Neural progenitor cell (in vitro differentiated cells): ENCODE data around the gene CD34. TPM values are rescaled to one million over a fixed set of nuclear protein-coding genes. Genes with fewer than 3 reads are reported as not detected.
"Not testable (repeated sequence)": the region's sequence is repeated elsewhere in the genome, so short reads cannot be mapped to it uniquely, and the experiment has no call there.

ENCODE experiments used
- DNase-seq: peaks from one replicate; pipeline ENCODE4 v3.0.0-alpha.2; 2016; ENCODE audit warnings: low spot score
- H2AFZ ChIP-seq: fragments of 200-600 bp; sonication (generic); replicated peaks from 2 replicates; pipeline ENCODE4 v1.6.1; 2016; ENCODE audit warnings: antibody characterized with exemption
- H3F3A ChIP-seq: fragments of 200-600 bp; sonication (generic); 2 replicates; pipeline ENCODE4 v1.6.1; 2016; ENCODE audit warnings: antibody characterized with exemption, low read depth
- H3K27ac ChIP-seq: fragments of 200-600 bp; sonication (generic); 2 replicates; pipeline ENCODE4 v1.5.1; 2016; ENCODE audit warnings: mild to moderate bottlenecking
- H3K27me3 ChIP-seq: fragments of 200-600 bp; sonication (generic); 2 replicates; pipeline ENCODE4 v1.6.1; 2016; ENCODE audit warnings: mild to moderate bottlenecking, moderate library complexity
- H3K36me3 ChIP-seq: fragments of 200-600 bp; sonication (generic); 2 replicates; pipeline ENCODE4 v1.5.1; 2016
- H3K4me1 ChIP-seq: fragments of 200-600 bp; sonication (generic); 2 replicates; pipeline ENCODE4 v1.6.1; 2016; ENCODE audit warnings: mixed run types
- H3K4me2 ChIP-seq: fragments of 200-600 bp; sonication (generic); 2 replicates; pipeline ENCODE4 v1.6.1; 2016
- H3K4me3 ChIP-seq: fragments of 200-600 bp; sonication (generic); 2 replicates; pipeline ENCODE4 v1.5.1; 2016
- H3K79me2 ChIP-seq: fragments of 200-600 bp; sonication (generic); 2 replicates; pipeline ENCODE4 v1.6.1; 2016; ENCODE audit warnings: low read depth
- H3K9ac ChIP-seq: fragments of 200-600 bp; sonication (generic); 2 replicates; pipeline ENCODE4 v1.6.1; 2016
- H3K9me3 ChIP-seq: fragments of 200-600 bp; sonication (generic); 2 replicates; pipeline ENCODE4 v1.5.1; 2016; ENCODE audit warnings: low read depth
- H4K20me1 ChIP-seq: fragments of 200-600 bp; sonication (generic); 2 replicates; pipeline ENCODE4 v1.6.1; 2016; ENCODE audit warnings: low read depth
- H3K27ac Mint-ChIP-seq: 3 replicates; pipeline ENCODE4 v1.8.0; 2021; ENCODE audit warnings: mixed read lengths
- H3K27me3 Mint-ChIP-seq: 2 replicates; pipeline ENCODE4 v1.8.0; 2022; ENCODE audit warnings: low read depth, mild to moderate bottlenecking, inconsistent platforms, moderate library complexity, mixed read lengths; ENCODE audit not compliant: insufficient read depth
- H3K36me3 Mint-ChIP-seq: 3 replicates; pipeline ENCODE4 v1.8.0; 2021; ENCODE audit warnings: mixed read lengths
- H3K4me1 Mint-ChIP-seq: 3 replicates; pipeline ENCODE4 v1.8.0; 2021; ENCODE audit warnings: mixed read lengths
- H3K4me3 Mint-ChIP-seq: 3 replicates; pipeline ENCODE4 v1.8.0; 2021; ENCODE audit warnings: mild to moderate bottlenecking, moderate library complexity, mixed read lengths
- H3K9me3 Mint-ChIP-seq: 3 replicates; pipeline ENCODE4 v1.8.0; 2020; ENCODE audit warnings: mixed read lengths
- EZH2 ChIP-seq: fragments of 200-600 bp; sonication (generic); IDR thresholded peaks from 2 replicates; pipeline ENCODE4 v1.6.1; 2017; ENCODE audit warnings: antibody characterized with exemption, mild to moderate bottlenecking, moderate library complexity
- EZH2phosphoT487 ChIP-seq: fragments of 200-600 bp; sonication (generic); IDR thresholded peaks from 2 replicates; pipeline ENCODE4 v1.6.1; 2017; ENCODE audit warnings: antibody characterized with exemption
- total RNA-seq: library from RNA; depleted of rRNA; stranded (reverse); fragments of >200 nt; gene quantifications from 2 replicates; pipeline ENCODE4 v1.2.3, GENCODE V29; 2015; ENCODE audit warnings: low replicate concordance
- TF ChIP-seq, protein P1 (sequence below): fragments of 200-600 bp; sonication (generic); IDR thresholded peaks from 2 replicates; pipeline ENCODE4 v1.5.1; 2017; ENCODE audit warnings: antibody characterized with exemption, mild to moderate bottlenecking

Gene CD34
- total RNA-seq, 1 donor from 2014 or later = 0.43 TPM

GRCh38 chr1:207946756-207947155 is 35.8 kb upstream of the CD34 start:
- H3K27ac ChIP-seq = no peak overlapping the region
- no peaks in the 10 kb centered on the region for H3K36me3 ChIP-seq
- Mint-ChIP-seq H3K4me3 (no peak overlapping the region), H3K27me3 (no peaks in the 10 kb centered on the region), H3K36me3 (no peaks in the 10 kb centered on the region), H3K27ac (no peak overlapping the region), H3K9me3 (no peaks in the 10 kb centered on the region), H3K4me1 (no peaks in the 10 kb centered on the region)
- no peak for DNase-seq
- H3K27me3 ChIP-seq = peaks cover 15% of the 10 kb centered on the region
- H3K4me1 ChIP-seq = no peaks in the 10 kb centered on the region
- H4K20me1 ChIP-seq = no peaks in the 10 kb centered on the region
- H3K4me2 ChIP-seq = no peak overlapping the region
- H3K79me2 ChIP-seq = no peaks in the 10 kb centered on the region
- no peak overlapping the region for H2AFZ ChIP-seq
- no peaks in the 10 kb centered on the region for H3K9me3 ChIP-seq
- no peaks in the 10 kb centered on the region for H3F3A ChIP-seq
- no peak overlapping the region for H3K9ac ChIP-seq
- no peak for TF ChIP-seq EZH2phosphoT487
- TF ChIP-seq EZH2 = no peak
- TF ChIP-seq, protein P1, sequence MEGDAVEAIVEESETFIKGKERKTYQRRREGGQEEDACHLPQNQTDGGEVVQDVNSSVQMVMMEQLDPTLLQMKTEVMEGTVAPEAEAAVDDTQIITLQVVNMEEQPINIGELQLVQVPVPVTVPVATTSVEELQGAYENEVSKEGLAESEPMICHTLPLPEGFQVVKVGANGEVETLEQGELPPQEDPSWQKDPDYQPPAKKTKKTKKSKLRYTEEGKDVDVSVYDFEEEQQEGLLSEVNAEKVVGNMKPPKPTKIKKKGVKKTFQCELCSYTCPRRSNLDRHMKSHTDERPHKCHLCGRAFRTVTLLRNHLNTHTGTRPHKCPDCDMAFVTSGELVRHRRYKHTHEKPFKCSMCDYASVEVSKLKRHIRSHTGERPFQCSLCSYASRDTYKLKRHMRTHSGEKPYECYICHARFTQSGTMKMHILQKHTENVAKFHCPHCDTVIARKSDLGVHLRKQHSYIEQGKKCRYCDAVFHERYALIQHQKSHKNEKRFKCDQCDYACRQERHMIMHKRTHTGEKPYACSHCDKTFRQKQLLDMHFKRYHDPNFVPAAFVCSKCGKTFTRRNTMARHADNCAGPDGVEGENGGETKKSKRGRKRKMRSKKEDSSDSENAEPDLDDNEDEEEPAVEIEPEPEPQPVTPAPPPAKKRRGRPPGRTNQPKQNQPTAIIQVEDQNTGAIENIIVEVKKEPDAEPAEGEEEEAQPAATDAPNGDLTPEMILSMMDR = no peak
- H3K4me3 ChIP-seq = no peak overlapping the region

DNA sequence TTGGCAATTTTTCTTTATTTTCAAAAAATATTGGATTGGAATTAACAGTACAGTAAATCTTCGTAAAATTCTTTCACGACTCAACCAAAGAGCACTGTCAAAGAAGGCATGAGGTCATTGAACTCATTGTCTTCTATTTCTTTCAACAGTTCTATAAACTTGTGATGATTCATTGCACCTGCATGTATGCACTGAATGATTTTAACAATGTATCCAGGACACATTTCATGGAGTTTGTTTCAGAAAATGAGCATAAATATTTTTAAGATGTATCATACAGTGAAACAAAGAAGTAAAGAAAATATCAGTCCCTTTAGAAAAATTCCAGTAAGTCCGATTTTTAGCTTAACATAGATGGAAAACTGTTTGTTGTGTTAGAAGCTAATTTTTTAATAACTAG is 33.6 kb upstream of the CD34 start:
- Mint-ChIP-seq H3K4me3 (no peak overlapping the region), H3K36me3 (no peaks in the 10 kb centered on the region), H3K27ac (no peak overlapping the region), H3K27me3 (no peaks in the 10 kb centered on the region), H3K9me3 (no peaks in the 10 kb centered on the region), H3K4me1 (no peaks in the 10 kb centered on the region)
- TF ChIP-seq EZH2phosphoT487 = no peak
- TF ChIP-seq EZH2 = no peak
- Histone ChIP-seq H3K79me2 (no peaks in the 10 kb centered on the region), H3K4me1 (no peaks in the 10 kb centered on the region), H2AFZ (no peak overlapping the region), H3K36me3 (no peaks in the 10 kb centered on the region), H3K4me3 (no peak overlapping the region), H4K20me1 (no peaks in the 10 kb centered on the region), H3K9ac (no peak overlapping the region), H3F3A (no peaks in the 10 kb centered on the region), H3K27me3 (no peaks in the 10 kb centered on the region), H3K9me3 (no peaks in the 10 kb centered on the region), H3K4me2 (no peak overlapping the region), H3K27ac (no peak overlapping the region)
- DNase-seq = no peak

DNA sequence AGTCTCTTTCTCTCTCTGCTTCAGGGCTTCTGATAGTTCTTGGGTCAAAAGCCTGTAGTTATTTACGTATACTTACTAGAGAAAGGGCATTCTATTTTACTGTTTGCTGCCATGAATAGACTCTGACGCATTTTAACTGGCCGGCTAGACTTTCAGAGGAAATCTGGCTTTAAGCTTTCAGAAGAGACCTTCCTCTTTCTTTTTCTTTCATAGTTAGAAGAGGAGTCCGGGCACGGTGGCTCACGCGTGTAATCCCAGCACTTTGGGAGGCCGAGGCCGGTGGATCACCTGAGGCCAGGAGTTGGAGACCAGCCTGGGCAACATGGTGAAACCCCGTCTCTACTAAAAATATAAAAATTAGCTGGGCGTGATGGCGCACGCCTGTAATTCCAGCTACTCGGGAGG is 31.4 kb upstream of the CD34 start:
- H3K9ac ChIP-seq, H3K9me3 Mint-ChIP-seq, H3K27ac ChIP-seq, H3K27me3 Mint-ChIP-seq, H3K36me3 ChIP-seq, H3K9me3 ChIP-seq, H3K27ac Mint-ChIP-seq, H3K4me1 ChIP-seq, H3F3A ChIP-seq, H3K4me3 ChIP-seq, H3K27me3 ChIP-seq, H3K4me3 Mint-ChIP-seq, H3K79me2 ChIP-seq, H3K4me2 ChIP-seq, H4K20me1 ChIP-seq, H3K4me1 Mint-ChIP-seq, DNase-seq, H3K36me3 Mint-ChIP-seq: not testable (repeated sequence)
- peak overlapping the region; percentile 80 for H2AFZ ChIP-seq

DNA sequence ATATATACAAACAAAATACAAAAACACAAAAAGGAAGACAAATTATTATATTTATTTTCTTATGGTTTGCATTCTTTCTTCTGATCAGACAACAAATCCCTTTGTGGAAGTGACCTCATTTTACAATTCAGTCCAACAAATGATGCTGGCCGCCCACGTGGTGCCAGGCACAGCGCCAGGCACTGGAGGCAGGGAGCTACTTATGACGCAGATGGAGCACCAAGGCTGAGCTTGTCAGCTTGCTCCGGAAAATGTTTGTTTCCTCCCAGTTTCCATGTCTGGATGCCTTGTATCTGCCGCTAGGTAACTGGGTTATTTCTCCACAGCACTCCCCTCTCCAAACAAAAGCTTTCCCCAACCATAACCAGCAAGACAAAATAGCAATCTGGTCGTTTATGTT is 30.7 kb upstream of the CD34 start:
- Histone ChIP-seq H3K9me3 (no peaks in the 10 kb centered on the region), H3F3A (no peaks in the 10 kb centered on the region), H3K27me3 (no peaks in the 10 kb centered on the region), H4K20me1 (no peaks in the 10 kb centered on the region), H3K4me3 (no peak overlapping the region), H3K36me3 (no peaks in the 10 kb centered on the region), H3K4me1 (no peaks in the 10 kb centered on the region), H3K79me2 (no peaks in the 10 kb centered on the region), H2AFZ (no peak overlapping the region), H3K4me2 (no peak overlapping the region), H3K9ac (no peak overlapping the region), H3K27ac (no peak overlapping the region)
- DNase-seq = no peak
- no peaks in the 10 kb centered on the region for H3K36me3 Mint-ChIP-seq
- H3K27me3 Mint-ChIP-seq = no peaks in the 10 kb centered on the region
- no peak overlapping the region for H3K27ac Mint-ChIP-seq
- no peak overlapping the region for H3K4me3 Mint-ChIP-seq
- H3K9me3 Mint-ChIP-seq = no peaks in the 10 kb centered on the region
- H3K4me1 Mint-ChIP-seq = no peaks in the 10 kb centered on the region
- TF ChIP-seq EZH2phosphoT487 (no peak), EZH2 (no peak)
- TF ChIP-seq, protein P1 = no peak
